ENCODE measurements around the gene FCRLA.

DNA sequence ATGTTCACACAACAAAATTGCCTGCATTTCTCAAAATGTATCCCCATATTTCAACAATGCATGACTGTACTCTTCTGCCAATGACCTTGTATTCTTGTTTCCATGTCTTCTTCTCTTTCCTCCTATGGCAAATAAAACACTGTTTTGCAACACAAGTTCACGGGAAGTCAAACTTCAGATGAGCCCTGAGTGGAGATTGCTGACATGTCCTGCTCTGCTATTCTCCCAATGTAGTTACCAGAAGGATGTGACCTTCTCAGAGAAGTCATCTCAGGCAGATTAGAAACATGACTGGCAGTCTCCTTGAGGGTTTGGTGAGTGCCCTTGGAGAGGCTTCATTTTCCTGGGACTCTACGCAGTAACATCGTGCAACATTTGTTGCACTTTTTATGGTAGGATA lies 28.5 kb upstream of the FCRLA start:
- TF ChIP-seq, protein P1, sequence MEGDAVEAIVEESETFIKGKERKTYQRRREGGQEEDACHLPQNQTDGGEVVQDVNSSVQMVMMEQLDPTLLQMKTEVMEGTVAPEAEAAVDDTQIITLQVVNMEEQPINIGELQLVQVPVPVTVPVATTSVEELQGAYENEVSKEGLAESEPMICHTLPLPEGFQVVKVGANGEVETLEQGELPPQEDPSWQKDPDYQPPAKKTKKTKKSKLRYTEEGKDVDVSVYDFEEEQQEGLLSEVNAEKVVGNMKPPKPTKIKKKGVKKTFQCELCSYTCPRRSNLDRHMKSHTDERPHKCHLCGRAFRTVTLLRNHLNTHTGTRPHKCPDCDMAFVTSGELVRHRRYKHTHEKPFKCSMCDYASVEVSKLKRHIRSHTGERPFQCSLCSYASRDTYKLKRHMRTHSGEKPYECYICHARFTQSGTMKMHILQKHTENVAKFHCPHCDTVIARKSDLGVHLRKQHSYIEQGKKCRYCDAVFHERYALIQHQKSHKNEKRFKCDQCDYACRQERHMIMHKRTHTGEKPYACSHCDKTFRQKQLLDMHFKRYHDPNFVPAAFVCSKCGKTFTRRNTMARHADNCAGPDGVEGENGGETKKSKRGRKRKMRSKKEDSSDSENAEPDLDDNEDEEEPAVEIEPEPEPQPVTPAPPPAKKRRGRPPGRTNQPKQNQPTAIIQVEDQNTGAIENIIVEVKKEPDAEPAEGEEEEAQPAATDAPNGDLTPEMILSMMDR (IDR thresholded peaks at IDR 0.05): no peak
- TF ChIP-seq POLR2A (IDR thresholded peaks at IDR 0.05): no peak

Data from thyroid gland (tissue), 4 donors.